Stomach (tissue), 4 donors: ENCODE results near the gene BICD1.

Experiments
- POLR2A ChIP-seq, 4 donors: fragments of 450-650 bp; IDR thresholded peaks; one replicate each; pipeline ENCODE4 v1.6.1; 2016; ENCODE audit warnings: antibody characterized with exemption in 4 of 4, control low read depth in 2 of 4, mild to moderate bottlenecking in 1 of 4, moderate library complexity in 1 of 4
- POLR2AphosphoS5 ChIP-seq, 3 donors: sonication (generic); formaldehyde crosslinking; IDR thresholded peaks; one replicate each; pipeline ENCODE4 v1.6.1; 2016; ENCODE audit warnings: antibody characterized with exemption in 3 of 3
- TF ChIP-seq, protein P1 (sequence below), 7 experiments: fragments of 450-650 bp in 4 of 7; fragments of 200-600 bp in 3 of 7; sonication (generic) in 3 of 7; IDR thresholded peaks; one replicate each; pipeline ENCODE4 v1.5.1; 2016 to 2019; ENCODE audit warnings: antibody characterized with exemption in 7 of 7, control low read depth in 2 of 7, mild to moderate bottlenecking in 1 of 7

- TF ChIP-seq, protein P1, sequence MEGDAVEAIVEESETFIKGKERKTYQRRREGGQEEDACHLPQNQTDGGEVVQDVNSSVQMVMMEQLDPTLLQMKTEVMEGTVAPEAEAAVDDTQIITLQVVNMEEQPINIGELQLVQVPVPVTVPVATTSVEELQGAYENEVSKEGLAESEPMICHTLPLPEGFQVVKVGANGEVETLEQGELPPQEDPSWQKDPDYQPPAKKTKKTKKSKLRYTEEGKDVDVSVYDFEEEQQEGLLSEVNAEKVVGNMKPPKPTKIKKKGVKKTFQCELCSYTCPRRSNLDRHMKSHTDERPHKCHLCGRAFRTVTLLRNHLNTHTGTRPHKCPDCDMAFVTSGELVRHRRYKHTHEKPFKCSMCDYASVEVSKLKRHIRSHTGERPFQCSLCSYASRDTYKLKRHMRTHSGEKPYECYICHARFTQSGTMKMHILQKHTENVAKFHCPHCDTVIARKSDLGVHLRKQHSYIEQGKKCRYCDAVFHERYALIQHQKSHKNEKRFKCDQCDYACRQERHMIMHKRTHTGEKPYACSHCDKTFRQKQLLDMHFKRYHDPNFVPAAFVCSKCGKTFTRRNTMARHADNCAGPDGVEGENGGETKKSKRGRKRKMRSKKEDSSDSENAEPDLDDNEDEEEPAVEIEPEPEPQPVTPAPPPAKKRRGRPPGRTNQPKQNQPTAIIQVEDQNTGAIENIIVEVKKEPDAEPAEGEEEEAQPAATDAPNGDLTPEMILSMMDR (IDR thresholded peaks at IDR 0.05): no peak
- TF ChIP-seq POLR2AphosphoS5 (IDR thresholded peaks at IDR 0.05): no peak
- no peak for TF ChIP-seq POLR2A (IDR thresholded peaks at IDR 0.05)
Measured at GRCh38 chr12:32084017-32084688, 22.5 kb upstream of the BICD1 start.
